Right ventricle myocardium superior (tissue), 1 donor: ENCODE data around the gene SLC19A1. TPM values are rescaled to one million over a fixed set of nuclear protein-coding genes. Genes with fewer than 3 reads are reported as not detected.

ENCODE experiments used
- ATAC-seq: fragments of 200-7000 bp; cut with Tn5 transposase; one replicate; pipeline ENCODE4 v1.9.1; 2020; ENCODE audit warnings: mild to moderate bottlenecking; ENCODE audit not compliant: poor library complexity
- DNase-seq: peaks from one replicate; pipeline ENCODE4 v3.0.0-alpha.2; 2020
- intact Hi-C: fragments of 100-400 bp; cut with DNase I; formaldehyde crosslinking; loops from one replicate; pipeline ENCODE4 v1.11.2; 2022
- total RNA-seq: library from RNA; stranded (reverse); fragmentation: NEBNext Ultra II Directional; extraction: Animal tissue kit (Norgen Biotek cat#: 25700); gene quantifications from one replicate; pipeline ENCODE4 v1.2.1, GENCODE V29; 2021
- donor health status: DM: no; HTN: yes; CAD: no; lungs with severe emphysema.

SLC19A1 gene
- total RNA-seq, 1 donor from 2014 or later, result 6.9 TPM

DNA sequence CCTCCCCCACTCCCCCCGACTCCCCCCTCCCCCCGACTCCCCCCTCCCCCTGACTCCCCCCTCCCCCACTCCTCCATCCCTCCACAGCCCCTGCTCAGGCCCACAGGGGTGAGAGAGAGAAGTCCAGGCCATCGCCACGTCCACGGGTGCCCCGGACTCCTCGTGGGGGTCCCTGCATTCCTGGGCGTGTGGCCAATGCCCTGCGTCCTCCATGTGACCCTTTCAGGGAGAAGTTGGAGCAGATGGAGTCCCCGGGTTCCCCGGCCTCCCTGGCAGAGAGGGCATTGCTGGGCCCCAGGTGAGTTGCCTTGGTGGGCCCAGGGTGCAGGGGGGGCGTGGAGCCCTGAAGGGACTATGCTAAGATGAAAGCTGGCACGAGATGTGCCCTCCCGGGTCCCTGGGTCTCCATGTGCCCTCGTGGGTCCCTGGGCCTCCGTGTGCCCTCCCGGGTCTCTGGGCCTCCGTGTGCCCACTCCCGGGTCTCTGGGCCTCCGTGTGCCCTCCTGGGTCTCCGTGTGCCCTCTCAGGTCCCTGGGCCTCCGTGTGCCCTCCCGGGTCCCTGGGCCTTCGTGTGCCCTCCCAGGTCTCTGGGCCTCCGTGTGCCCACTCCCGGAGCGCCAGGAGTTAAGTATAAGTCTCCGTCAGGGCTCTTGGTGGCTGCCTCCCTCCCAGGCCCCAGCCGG is 52.0 kb downstream of the SLC19A1 start:
- intact Hi-C loops, result no loop called here
- ATAC-seq, result no peak
- DNase-seq, result no peak

DNA sequence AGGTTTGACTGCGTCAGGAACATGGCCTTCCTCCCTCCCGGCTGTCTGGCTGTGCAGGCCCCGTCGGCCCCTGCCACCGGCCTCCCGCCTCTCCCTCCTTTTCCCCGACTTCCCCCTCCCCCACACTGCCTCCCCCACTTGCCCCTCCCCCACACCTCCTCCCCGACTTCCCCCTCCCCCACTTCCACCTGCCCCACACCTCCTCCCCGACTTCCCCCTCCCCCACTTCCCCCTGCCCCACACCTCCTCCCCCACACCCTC is 52.6 kb downstream of the SLC19A1 start:
- intact Hi-C loops, result no loop called here
- no peak for ATAC-seq
- DNase-seq, result no peak

DNA sequence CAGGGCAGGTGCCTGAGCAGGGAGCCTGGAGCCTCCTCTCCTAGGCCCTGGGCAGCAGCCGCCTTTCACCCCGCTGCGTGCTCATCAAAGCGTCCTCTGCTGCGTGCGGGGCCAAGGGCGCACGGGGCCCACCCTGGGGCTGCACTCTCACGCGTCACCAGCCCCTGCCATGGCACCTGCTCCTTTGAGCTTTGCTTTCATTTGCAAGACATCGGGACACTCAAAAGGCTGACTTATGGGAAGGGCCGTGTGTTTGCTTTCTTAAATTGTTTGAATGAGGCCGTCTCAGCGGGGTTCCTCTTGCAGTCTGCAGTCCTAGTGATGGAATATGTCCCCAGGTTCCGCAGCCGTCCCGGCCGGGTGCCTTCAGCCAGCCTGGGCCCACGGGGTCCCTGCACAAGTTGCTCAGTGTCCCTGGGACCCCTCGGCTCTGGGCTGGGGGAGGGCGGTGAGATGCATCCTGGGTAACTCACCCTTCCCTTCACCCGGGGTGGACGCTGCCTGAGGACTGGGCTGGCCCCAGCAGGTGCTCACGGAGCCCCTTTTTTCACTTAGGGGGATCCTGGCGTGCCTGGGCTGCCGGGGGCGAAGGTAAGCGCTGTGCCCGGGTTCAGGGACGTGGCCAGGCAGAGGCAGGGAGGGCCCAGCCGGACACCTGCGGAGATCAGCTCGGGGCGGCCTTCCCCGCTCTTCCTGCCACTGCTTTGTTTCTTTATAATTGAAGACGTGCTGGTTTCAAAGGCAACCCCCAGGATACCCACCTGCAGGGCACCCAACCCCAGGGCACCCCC is 53.1 kb downstream of the SLC19A1 start:
- no peak for DNase-seq
- no peak for ATAC-seq
- intact Hi-C loops, result no loop called here

DNA sequence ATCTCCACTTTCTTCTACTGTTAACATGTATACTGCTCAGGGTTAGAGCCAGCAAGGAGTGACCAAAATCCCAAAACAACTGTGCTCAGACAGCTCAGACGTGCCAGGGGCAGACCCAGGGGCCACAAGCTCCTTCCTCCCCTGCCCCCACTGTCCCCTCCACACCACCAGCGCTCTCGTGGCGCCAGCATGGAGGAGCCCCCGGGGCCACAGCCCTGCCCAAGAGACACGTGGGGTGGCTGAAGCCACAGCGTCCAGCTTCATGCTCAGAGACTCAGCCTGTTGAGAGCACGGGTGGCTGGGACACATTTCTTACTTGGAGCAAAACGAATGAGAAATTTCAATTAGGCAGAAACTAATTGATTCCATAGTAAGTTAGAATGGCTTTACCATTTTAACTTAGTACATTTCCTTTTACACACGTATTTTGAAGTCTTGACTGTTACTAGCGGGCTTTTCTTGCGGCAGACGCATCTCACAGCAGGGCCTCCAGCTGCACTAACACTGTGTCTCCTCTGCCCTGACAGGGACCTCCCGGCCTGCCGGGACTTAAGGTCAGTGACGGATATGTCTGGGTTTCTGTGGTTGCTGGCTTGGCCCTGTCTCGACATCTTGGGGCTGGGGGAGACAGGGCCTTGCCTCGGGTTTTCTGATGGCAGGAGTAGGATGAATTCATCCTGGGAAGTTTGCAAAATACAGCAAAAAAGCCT is 54.2 kb downstream of the SLC19A1 start:
- ATAC-seq (no peak), DNase-seq (no peak)
- intact Hi-C loops, result no loop called here

DNA sequence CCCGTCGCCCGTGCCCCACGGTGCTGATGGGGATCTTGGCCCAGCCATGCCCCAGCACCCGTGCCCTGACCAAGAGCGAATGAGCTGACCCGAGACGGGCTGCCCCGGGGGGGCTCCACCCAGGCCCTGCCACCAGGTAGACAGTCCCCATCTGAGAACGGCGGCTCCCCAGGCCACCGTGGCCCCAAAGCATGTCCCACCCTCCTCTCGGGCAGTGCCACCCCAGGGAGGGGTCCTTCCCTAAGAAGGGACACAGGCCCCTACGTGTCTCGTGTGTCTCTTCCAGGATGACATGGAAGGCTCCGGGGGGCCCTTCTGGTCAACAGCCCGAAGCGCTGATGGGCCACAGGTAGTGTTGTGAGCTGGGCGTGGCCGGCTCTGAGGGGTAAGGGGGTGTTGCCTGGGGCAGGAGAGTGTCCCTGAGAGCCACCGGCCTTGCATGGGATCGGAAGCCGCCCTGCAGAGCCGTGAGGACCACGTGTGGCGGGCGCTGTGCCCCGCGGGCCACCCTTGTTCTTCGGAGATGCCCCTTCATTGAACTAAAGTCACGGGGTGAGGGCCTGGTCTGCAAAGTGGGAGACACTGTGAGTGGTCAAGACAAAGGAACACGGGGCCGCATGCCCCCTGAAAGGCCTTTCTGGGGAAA is 55.0 kb downstream of the SLC19A1 start:
- DNase-seq (no peak), ATAC-seq (no peak)
- intact Hi-C loops, result no loop called here

DNA sequence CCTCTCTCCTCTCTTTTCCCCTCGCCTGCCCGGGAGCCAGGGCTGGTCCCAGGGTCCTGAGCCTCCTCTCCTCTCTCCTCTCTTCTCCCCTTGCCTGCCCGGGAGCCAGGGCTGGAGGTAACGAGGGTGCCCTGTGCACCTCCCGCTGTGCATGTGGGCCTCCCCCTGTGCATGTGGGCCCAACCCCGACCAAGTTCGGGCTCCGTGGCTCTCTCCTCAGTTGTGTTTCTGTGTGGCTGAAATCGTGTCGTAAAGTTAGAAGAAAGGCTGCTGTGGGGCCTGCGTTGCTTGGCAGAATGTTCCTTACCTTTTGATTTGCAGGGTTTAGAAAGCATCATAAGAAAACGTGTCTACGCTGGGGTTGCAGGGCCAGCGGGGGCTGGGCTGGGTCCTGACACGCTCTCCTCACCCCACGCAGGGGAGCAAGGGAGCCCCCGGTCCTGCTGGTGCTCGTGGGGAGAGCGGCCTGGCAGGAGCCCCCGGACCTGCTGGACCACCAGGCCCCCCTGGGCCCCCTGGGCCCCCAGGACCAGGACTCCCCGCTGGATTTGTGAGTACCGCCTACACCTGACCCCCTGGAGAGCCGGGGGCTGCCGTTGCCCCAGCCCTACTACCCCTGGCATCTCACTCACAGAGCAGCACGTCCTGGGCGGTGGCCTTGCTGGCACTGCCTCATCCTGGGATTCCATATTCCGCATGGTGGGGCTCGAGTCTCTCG is 55.6 kb downstream of the SLC19A1 start:
- DNase-seq, result no peak
- ATAC-seq, result no peak
- intact Hi-C loops, result no loop called here

DNA sequence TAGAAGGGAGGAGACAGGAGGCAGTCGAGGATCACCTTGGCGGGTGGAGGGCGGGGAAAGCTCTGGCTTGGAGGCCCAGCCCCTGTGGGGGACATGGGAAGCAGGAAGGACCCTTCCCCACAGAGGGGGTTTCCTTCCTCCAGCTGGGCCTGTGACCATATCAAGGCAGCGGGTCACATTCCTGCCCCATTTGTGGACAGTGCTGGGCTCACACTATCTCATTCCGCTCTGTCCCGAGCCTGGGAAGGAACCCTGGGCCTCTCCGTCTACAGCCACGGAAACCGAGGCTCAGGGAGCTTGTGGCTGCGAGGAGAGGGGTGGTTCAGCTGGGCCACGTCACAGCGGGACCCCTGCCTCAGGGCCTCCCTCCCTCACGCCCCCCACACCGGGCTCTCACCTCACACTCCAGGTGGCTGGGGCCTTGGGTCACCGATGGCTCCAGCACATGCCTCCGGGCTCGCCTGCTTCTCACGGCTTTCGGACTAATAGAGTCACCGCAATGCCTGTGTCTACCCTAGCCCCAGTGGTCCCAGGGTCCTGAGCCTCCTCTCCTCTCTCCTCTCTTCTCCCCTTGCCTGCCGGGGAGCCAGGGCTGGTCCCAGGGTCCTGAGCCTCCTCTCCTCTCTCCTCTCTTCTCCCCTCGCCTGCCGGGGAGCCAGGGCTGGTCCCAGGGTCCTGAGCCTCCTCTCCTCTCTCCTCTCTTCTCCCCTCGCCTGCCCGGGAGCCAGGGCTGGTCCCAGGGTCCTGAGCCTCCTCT is 56.4 kb downstream of the SLC19A1 start:
- DNase-seq, result no peak
- intact Hi-C loops, result no loop called here
- no peak for ATAC-seq

DNA sequence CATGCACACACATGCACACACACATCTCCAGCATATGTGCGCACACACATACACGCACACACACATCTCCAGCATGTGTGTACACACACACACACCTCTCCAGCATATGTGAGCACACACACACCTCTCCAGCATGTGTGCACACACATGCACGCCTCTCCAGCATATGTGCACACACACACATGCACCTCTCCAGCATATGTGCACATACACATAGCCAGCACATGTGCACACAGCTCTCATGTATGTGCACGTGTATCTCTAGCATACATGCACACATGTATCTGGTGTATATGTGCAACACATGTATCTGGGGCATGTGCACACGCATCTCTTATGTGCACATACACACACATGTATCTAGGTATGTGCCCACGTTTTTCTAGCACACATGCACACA is 57.9 kb downstream of the SLC19A1 start:
- DNase-seq, result no peak
- intact Hi-C loops, result no loop called here
- no peak for ATAC-seq

DNA sequence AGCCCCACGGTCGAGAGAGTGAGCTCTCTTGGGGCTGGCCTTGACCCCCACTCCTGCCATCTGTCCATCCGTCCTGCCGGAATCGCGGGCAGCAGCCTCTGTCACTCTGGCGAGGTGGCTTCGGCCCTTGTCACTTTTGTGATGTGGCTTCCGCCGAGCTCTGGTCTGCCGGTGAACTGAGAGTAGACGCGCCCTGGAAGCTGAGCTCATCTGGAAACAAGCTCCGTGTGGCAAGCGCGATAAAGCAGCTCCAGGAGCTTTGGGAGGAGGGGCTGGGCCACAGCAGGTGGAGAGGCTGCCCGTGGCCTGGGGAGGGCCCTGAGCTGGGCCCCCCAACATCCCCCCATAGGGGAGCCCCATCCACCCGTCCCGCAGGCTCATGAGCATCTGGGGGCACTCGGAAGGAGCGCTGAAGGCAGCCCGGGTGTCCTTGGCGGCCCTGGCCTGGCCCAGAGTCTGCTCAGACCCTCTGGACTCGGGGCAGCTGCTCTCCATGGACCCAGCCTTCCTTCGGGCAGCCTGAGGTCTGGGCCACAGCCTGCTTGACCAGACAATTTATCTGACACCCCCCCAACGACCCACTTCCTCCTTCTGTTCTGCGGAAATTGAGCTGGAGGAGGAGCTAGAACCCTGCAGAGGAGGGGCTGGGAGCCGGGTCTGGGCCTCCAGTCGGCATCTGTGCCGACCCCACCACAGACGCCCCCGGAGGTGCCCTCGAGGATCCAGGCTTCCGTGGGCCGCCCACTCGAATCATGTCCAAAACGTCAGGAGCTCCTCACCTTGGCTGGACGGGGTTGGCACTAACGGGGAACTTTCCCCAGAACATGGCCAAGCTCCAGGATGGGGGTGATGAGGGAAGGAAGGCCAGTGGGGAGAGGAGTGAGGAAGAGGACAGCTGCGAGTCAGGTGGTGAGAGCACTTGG is 59.1 kb downstream of the SLC19A1 start:
- ATAC-seq, result peak; percentile 28
- DNase-seq, result no peak
- intact Hi-C loops, result no loop called here

DNA sequence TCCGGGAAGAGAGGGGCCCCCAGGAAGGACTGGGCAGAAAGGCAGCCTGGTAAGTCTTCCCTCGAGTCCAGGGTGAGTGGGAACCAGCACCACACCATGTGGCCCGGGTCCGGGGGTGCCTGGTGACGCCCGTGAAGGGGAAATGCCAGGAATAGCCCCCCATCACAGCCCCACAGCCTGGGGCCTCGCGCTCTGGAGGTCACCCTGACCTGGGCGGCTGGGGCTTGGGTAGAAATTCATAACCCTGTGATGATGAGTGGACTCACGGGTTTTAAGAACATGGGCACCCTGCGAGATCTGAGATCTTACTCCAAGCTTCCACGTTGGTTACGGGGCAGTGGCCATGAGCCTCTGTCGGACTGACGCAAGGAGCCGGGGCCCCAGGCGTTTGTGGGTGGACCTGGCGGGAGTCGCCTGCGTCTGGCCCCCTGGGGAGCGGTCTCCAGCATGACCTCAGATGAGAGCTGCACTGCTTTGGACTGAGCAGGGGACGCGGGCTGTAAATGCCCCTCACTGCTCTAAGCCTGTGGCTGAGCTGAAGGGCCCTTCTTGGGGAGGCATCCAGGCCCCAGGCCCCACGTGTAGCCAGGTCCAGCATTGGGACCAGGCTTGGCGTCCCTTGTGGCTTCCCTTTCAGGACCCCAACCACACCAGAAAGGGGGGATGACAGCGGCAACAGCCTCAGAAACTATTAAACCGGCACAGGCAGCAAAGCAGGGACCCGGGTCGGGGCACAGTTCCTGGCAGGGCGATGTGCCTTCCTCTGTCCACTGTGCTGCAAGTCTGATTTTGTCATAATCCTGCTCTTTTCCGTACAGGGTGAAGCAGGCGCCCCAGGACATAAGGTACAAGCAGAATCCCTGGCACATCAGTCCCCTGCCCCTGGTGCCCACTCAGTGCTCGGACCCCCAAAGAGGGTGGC is 60.0 kb downstream of the SLC19A1 start:
- DNase-seq, result no peak

DNA sequence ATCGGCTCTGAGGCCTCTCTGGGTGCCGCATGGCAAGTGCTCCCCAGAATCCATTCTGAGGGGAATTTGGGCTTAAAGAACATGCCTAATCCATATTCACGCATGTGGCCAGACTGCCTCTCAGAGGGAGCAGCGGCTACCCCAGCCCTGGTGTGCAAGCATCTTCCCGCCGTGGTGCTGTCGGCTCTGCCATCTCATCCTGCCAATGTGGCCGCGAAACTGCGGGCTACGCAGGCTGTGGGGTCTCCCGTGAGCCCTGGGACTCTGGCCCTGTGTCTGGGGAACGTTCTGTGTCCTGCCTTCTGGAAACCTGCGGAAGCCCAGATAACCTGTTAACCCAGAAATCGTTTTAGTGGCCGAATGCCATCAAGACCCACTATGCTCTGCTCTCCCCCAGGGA is 60.7 kb downstream of the SLC19A1 start:
- ATAC-seq (no peak), DNase-seq (no peak)
- intact Hi-C loops, result no loop called here

More for the DNA sequence above, 60.0 kb downstream of the SLC19A1 start:
- intact Hi-C loops, result no loop called here
- no peak for ATAC-seq

DNA sequence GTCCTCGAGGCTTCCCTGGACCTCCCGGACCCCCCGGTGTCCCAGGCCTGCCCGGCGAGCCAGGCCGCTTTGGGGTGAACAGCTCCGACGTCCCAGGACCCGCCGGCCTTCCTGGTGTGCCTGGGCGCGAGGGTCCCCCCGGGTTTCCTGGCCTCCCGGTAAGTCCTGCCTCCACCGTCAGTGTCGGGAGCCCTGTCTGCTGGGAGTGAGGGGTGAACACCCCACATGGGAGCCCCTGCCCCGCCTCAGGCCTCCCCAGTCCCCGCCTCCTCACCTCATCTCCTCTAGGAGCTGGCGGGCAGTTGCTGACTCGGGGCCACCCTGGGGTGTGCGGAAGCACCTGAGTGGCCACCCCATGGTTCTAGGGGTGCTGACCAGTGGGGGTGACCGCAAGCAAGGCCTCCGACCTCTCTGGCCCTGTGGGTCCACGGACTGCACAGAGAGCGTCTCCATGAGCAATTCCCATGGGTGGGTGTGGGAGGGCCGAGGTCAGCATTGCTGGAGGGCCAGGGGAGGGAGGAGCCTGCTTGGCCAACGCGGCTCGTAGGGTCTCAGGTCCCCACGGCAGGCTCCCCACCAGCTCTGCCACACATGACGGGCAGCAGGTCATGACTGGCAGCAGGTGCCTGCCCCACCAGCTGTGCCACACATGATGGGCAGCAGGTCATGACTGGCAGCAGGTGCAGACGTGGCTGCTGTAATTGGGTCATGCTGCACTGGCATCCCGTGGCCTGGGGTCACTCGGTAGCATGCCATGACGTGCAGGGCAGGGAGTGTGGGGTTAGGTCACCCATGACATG is 61.3 kb downstream of the SLC19A1 start:
- DNase-seq (no peak), ATAC-seq (no peak)

DNA sequence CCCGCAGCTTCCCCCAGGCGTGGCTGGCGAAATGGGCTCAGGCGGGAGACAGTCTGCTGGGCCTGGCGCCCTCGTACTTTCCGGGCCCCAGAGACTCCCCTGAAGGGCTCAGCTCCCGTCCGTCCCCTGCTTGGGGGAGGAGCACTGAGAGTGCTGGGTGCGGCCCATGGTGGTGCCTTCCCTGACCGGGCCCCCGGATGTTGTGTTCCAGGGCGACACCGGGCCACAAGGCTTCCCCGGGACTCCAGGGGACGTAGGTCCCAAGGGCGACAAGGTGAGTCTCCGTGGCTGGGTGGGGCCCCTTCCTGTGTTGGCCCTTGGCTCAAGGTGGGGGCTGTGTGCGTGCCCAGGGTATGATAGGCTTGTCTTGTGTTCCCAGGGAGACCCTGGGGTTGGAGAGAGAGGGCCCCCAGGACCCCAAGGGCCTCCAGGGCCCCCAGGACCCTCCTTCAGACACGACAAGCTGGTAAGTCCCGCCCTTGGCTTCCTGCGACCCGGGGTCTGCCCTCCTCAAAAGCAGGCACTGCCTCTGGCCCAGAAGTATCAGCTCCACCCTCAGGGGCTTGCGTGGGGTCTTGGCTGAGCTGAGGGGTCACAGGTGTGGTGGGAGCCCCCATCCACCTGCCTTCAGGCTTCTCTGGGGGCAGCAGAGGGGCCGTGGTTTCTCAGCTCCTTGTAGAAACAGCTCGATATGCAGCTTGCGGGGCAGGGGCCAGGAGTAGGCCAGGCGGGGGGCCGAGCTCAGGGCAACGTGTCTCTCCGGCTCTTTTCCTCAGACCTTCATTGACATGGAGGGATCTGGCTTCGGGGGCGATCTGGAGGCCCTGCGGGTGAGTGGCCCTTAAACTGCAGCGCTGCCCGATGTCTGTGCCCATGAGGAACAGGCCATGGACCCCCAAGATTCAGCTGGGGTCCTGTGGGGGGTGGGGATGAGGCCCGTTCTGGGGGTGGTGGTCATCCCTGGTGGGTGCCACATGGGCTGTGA is 62.3 kb downstream of the SLC19A1 start:
- intact Hi-C loops, result no loop called here
- no peak for ATAC-seq
- no peak for DNase-seq

More for the DNA sequence above, 61.3 kb downstream of the SLC19A1 start:
- intact Hi-C loops, result no loop called here
